ENCODE data around the gene NPL. TPM values are rescaled to one million over a fixed set of nuclear protein-coding genes. Genes with fewer than 3 reads are reported as not detected.

NPL gene, protein sequence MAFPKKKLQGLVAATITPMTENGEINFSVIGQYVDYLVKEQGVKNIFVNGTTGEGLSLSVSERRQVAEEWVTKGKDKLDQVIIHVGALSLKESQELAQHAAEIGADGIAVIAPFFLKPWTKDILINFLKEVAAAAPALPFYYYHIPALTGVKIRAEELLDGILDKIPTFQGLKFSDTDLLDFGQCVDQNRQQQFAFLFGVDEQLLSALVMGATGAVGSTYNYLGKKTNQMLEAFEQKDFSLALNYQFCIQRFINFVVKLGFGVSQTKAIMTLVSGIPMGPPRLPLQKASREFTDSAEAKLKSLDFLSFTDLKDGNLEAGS
- total RNA-seq: 44.5 TPM
- long read RNA-seq, partial matches to known transcripts: 4 of 80 reads
- long read RNA-seq, other reads (novel, unspliced or antisense): 73 of 80 reads

- peak; percentile 97 for ATAC-seq
- no peaks in the 10 kb centered on the region for H3K27me3 ChIP-seq
These were observed at the start of gene NPL for GRCh38 chr1:182789138-182790076. Gene NPL, plus strand, starts transcription at chr1:182789773. Its CDS starts 4,599 bp downstream, at chr1:182794372.

DNA sequence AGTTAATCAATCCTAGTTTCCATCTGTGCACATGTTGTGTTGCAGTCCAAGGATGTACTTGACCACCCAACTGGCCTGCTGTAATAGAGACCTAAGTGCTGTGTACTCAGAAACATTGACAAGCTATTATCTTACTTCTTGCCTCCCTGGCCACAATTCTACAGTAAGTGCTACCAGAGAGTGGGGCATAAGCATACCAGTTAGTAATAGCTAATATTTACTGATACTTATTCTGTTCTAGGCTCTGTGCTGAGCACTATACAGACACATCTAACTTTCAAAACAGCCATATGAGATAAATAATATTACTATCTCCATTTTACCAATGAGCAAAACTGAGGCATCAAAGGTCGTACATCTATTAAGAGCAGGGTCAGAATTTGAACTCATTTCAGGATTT is 49.5 kb upstream of the NPL start:
- Histone ChIP-seq H3K9me3 (no peaks in the 10 kb centered on the region), H3K27me3 (no peaks in the 10 kb centered on the region), H3K36me3 (no peaks in the 10 kb centered on the region), H3K27ac (no peak overlapping the region), H3K4me1 (no peaks in the 10 kb centered on the region), H3K4me3 (no peak overlapping the region)
- no peak for TF ChIP-seq CTCF (IDR thresholded peaks at IDR 0.05)
- intact Hi-C loops (cut with DNase I): no loop called here
- DNase-seq (no peak), ATAC-seq (peak; percentile 44)

More at GRCh38 chr1:182789138-182790076, at the start of gene NPL:
- Histone ChIP-seq H3K4me1 (peaks cover 6% of the 10 kb centered on the region), H3K36me3 (peaks cover 8% of the 10 kb centered on the region), H3K9me3 (no peaks in the 10 kb centered on the region), H3K4me3 (peak within 1 kb of the TSS; percentile 79), H3K27ac (peak within 1 kb of the TSS; percentile 79)
- DNase-seq: peak; percentile 95
- intact Hi-C loops (cut with DNase I): no loop called here
- no peak for TF ChIP-seq CTCF (IDR thresholded peaks at IDR 0.05)

DNA sequence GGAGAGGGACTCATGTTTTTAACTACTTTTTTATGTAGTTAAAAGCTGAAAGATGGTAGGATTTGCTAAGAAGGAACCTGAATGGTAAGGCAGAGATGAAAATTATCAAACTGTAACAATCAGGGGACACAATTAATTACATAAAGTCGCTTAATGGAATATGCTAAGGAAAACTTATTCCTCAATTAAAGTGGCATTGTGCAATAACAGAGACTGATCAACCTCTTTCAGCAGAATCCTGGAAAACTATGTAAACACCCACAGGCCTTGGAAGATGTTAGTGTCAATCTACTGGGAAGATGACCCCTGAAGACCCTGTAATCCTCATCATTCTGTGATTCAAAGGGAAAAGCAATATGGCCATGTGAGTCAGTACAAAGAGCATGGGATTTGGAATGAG is 46.8 kb upstream of the NPL start:
- no peak overlapping the region for H3K4me3 ChIP-seq
- DNase-seq (no peak), ATAC-seq (no peak)
- no peaks in the 10 kb centered on the region for H3K4me1 ChIP-seq
- no peak for TF ChIP-seq CTCF (IDR thresholded peaks at IDR 0.05)
- H3K9me3 ChIP-seq: no peaks in the 10 kb centered on the region
- intact Hi-C loops (cut with DNase I): no loop called here
- no peaks in the 10 kb centered on the region for H3K27me3 ChIP-seq
- no peaks in the 10 kb centered on the region for H3K36me3 ChIP-seq
- H3K27ac ChIP-seq: no peak overlapping the region

DNA sequence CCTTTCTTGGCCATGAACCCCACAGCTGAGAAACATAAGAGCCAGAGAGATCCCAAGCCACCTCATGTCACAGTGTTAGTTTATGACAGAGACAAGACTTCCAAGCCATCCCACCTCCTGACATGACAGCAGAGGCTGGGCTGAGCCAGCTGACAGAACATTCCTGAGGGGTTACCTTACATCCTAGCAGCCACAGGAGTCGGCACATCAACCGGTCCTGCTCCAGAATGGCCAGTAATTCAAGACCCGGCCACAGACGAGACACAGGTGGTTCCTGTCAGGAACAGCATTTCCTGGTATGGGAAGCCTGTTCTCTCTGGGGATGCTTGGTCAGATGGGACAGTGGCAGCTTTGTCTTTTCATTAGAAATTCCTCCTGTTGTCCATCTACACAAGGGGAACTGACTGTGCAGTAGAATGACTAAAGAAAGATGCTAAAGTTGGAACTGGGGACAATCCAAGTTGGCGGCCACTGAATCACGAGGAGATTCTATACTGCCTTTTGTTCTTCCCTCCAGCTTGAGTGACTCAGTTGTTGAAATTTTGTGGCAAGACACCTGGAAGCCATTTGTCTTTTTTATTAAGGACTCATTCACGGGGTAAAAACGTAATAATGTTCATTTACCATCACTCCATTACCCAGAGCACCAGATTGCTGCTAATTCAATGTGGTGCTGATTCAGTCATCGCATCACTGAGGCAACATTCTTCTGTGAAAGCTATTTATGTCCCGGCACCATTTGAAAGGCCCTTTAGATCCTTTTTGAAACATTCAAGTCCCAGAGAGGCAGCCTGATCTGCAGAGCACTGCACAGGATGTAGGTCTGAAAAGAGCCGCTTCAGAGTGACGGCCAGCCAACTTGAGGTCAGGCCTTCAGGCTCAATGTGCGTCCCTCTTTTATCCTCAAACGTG is 37.2 kb upstream of the NPL start:
- Histone ChIP-seq H3K4me3 (no peak overlapping the region), H3K9me3 (no peaks in the 10 kb centered on the region), H3K27ac (no peak overlapping the region), H3K36me3 (no peaks in the 10 kb centered on the region), H3K27me3 (no peaks in the 10 kb centered on the region), H3K4me1 (no peaks in the 10 kb centered on the region)
- intact Hi-C loops (cut with DNase I): no loop called here
- DNase-seq (no peak), ATAC-seq (no peak)
- no peak for TF ChIP-seq CTCF (IDR thresholded peaks at IDR 0.05)

DNA sequence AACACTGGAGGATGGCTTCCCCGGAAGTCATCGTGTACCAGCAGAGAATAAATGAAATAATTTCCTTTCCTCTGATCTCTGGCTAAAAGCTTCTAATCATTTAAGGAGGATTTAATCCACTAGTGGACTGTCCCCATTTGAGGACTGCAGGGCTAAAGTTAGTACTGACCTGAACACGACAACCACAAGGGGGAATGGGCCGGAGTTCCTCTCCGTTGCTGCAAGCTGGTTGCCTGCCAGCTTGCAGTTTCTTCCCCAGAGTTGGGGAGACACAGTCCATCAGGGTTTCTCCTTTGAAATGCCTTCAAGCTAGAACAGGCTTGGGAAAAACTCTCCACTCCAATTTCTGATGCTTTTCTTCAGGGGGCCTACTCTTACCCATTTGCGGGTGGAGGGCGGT is 35.5 kb upstream of the NPL start:
- no peak for TF ChIP-seq CTCF (IDR thresholded peaks at IDR 0.05)
- H3K4me1 ChIP-seq: no peaks in the 10 kb centered on the region
- H3K9me3 ChIP-seq: no peaks in the 10 kb centered on the region
- H3K36me3 ChIP-seq: no peaks in the 10 kb centered on the region
- no peak for ATAC-seq
- intact Hi-C loops (cut with DNase I): no loop called here
- no peak for DNase-seq
- no peak overlapping the region for H3K27ac ChIP-seq
- H3K4me3 ChIP-seq: no peak overlapping the region
- H3K27me3 ChIP-seq: no peaks in the 10 kb centered on the region

All from upper lobe of right lung (tissue), 1 donor.